Measurements from ENCODE around the gene STX17.

Gene STX17

GRCh38 chr9:99911600-99911999, 5.1 kb downstream of the STX17 start:
- no peak for DNase-seq

GRCh38 chr9:99916650-99917049, 10.2 kb downstream of the STX17 start:
- no peak for DNase-seq

GRCh38 chr9:99918134-99918533, 11.7 kb downstream of the STX17 start:
- DNase-seq, result no peak

GRCh38 chr9:99919930-99920329, 13.5 kb downstream of the STX17 start:
- no peak for DNase-seq

- DNase-seq, result no peak
Observed at GRCh38 chr9:99921875-99922710, 15.6 kb downstream of the STX17 start.

- DNase-seq, result no peak
Observed at GRCh38 chr9:99922711-99923030, 16.2 kb downstream of the STX17 start.

GRCh38 chr9:99925541-99925940, 19.1 kb downstream of the STX17 start:
- no peak for DNase-seq

GRCh38 chr9:99929652-99930051, 23.2 kb downstream of the STX17 start:
- no peak for DNase-seq

- no peak for DNase-seq
Observed at GRCh38 chr9:99931155-99931840, 24.8 kb downstream of the STX17 start.

GRCh38 chr9:99936947-99937587, 30.6 kb downstream of the STX17 start:
- no peak for DNase-seq

- DNase-seq, result no peak
Observed at GRCh38 chr9:99947395-99947794, 40.9 kb downstream of the STX17 start.

- no peak for DNase-seq
Observed at GRCh38 chr9:99948482-99948881, 42.0 kb downstream of the STX17 start.

GRCh38 chr9:99948896-99949295, 42.4 kb downstream of the STX17 start:
- DNase-seq, result peak; percentile 21

- DNase-seq, result no peak
Observed at GRCh38 chr9:99953861-99954507, 47.5 kb downstream of the STX17 start.

GRCh38 chr9:99954819-99955218, 48.4 kb downstream of the STX17 start:
- no peak for DNase-seq

- DNase-seq, result no peak
Observed at GRCh38 chr9:99955606-99956005, 49.2 kb downstream of the STX17 start.

- DNase-seq, result no peak
Observed at GRCh38 chr9:99962680-99963261, 56.3 kb downstream of the STX17 start.

- no peak for DNase-seq
Observed at GRCh38 chr9:99964336-99964735, 57.9 kb downstream of the STX17 start.

- no peak for DNase-seq
Observed at GRCh38 chr9:99966001-99966400, 59.5 kb downstream of the STX17 start.

- no peak for DNase-seq
Observed at GRCh38 chr9:99966716-99967115, 60.3 kb downstream of the STX17 start.

- DNase-seq, result no peak
Observed at GRCh38 chr9:99967457-99967856, 61.0 kb downstream of the STX17 start.

GRCh38 chr9:99970481-99970880, 64.0 kb downstream of the STX17 start:
- no peak for DNase-seq

- no peak for DNase-seq
Observed at GRCh38 chr9:99971410-99971809, 65.0 kb downstream of the STX17 start.

All from NCI-H1092 treated with DMSO at 0.1 percent for 48 hours (cell line).